Subcutaneous adipose tissue (tissue), 4 donors: ENCODE results near the gene DIRAS1. TPM values are rescaled to one million over a fixed set of nuclear protein-coding genes. Genes with fewer than 3 reads are reported as not detected.

Experiments used
- CTCF ChIP-seq: fragments of 450-650 bp; IDR thresholded peaks from one replicate; pipeline ENCODE4 v1.5.1; 2016; ENCODE audit warnings: low read depth, mild to moderate bottlenecking, control low read depth, antibody characterized with exemption, moderate library complexity
- total RNA-seq, 4 donors: library from RNA; depleted of rRNA; stranded (reverse); fragments of >200 nt; gene quantifications; one replicate each; pipeline ENCODE4 v1.1.0, GENCODE V29; 2016

The DIRAS1 gene
- total RNA-seq, 4 donors from 2014 or later: 0.16 to 0.85 (median 0.44) TPM; not detected in 1

- no peak for TF ChIP-seq CTCF
Observed at GRCh38 chr19:2701361-2702169, 19.6 kb downstream of the DIRAS1 start.

GRCh38 chr19:2700660-2701360, 20.4 kb downstream of the DIRAS1 start:
- TF ChIP-seq CTCF: no peak

DNA sequence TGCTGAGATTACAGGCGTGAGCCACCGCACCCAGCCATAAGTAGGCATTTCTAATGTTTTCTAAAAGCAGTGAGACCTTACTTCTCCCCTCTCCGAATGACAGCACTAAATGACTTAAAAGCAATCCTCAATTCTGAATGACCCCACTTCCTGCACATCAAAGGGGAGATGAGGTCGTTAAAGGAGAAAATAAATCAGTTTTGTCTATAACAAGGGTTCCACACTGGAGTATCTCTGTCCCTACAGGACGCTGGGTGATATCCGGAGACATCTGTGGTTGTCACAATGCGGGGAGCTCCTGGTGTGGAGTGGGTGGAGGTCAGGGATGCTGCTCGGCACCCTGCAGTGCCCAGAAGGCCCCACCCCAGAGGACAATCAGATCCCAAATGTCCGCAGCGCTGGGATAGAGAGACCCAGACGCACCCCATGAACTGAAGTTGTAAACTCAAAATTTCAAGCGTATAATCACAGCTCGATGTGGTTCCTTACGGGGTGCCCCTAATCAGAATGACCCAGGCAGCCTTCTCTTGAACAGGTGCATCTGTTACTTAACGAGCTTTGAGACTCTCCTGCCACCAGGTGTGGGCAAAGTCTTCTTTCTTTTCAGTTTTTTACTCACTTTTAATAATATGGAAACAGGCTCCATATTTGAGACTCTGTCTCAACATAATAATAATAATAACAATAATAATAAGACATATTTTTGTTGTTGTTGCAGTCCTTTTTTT, 21.6 kb downstream of the DIRAS1 start:
- no peak for TF ChIP-seq CTCF

DNA sequence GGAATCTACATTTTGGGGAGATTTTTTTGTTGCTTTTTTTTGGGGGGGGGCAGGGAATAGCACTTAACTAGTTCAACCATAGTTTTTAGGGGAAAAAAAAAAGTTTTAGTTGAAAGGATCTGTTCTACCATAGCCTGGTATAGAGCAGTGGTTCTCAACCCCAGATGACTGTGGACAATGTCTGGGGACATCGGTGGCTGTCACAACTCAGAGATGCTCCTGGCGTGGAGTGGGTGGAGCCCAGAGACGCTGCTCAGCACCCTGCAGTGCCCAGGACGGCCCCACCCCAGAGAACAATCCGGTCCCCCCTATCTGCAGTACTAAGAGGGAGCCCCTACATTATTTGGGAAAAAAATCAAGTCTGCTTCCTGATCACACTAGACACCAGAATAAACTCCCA, 27.0 kb downstream of the DIRAS1 start:
- TF ChIP-seq CTCF: no peak

DNA sequence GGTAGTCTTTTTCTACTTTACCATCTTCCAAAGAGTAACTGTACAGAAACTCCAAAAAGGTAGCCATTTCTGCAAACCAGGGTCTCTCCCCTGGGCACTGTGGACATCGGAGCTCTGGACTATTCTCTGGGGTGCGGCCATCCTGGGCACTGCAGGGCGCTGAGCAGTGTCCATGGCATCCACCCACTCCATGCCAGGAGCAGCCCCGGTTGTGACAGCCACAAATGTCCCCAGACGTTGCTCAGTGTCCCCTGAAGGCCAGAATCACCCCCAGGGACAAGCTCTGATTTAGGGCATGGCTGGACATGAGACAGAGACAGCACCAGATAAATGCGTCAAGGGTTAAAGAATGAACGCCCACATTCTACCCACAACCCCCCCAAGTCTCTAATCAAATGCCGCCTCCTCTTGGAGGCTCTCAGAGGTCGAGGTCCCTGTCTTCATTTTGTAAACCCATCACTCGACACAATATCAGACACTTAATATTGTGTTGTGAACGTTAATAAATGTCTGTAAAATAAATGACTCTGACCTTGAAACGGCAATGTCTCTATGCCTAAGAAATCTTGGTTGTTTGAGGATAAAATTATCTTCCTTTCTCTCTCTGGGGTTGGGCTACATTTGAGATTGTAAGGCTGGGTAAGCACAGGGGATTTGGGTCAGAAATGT, 27.5 kb downstream of the DIRAS1 start:
- no peak for TF ChIP-seq CTCF

DNA sequence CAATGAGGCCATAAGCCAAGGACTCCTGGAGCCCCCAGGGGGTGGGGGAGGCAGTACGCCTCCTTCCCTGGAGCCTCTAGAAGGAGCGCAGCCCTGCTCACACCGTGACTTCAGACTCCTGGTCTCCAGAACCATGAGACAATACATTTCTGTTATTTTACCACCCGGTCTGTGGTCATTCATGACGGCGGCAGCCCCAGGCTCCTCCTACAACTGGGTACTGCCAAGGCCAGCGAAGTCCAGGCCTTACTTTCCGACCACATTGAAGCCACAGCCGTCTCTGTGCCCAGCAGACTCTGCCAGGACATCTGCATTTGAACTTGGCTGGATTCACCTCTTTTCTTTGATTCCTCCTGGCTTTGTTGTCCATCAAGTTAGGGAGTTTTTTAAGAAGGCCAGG, 29.2 kb downstream of the DIRAS1 start:
- TF ChIP-seq CTCF: no peak
